Activated gamma-delta T cell treated with Interleukin-2 at 50 U/mL for 16 hours (primary cell): ENCODE measurements around the gene CARM1.
A peak's percentile ranks its signal among the peaks of the same experiment; 100 is the strongest.

ENCODE experiments used
- DNase-seq: peaks from one replicate; pipeline ENCODE4 v3.0.0-alpha.2; 2020

Gene CARM1

DNA sequence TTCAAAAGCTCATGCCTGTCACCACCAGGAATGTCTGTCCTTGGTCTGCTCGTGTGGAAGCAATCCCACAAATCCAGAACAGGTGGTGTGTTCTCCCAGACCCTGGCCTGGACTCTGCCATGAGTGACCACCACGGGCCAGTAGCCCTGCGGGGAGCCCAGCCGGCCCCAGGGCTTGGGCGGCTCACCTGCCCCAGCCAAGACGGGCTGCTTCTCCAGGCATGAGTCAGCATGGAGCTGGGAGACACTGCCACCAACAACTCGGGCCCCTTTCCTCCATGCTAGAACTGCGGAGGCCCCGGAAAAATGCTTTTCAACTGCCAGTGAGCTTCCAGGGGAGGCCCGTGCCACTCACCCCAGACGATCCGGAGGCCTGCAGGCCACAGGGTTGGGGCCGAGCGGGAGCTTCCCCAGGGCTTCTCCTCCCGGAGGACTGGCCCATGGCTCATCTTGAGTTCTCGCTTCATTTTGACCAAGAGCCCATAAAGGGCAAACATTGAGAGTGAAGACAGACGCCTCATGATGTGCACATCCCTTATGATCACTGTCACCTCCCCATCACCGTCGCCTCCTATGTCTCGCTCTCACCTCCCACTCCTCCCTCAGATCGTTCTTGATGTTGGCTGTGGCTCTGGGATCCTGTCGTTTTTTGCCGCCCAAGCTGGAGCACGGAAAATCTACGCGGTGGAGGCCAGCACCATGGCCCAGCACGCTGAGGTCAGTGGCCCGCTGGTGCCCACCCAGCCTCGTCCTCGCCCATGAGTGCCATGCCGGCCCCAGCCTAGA lies 40.4 kb downstream of the CARM1 start:
- DNase-seq = no peak

DNA sequence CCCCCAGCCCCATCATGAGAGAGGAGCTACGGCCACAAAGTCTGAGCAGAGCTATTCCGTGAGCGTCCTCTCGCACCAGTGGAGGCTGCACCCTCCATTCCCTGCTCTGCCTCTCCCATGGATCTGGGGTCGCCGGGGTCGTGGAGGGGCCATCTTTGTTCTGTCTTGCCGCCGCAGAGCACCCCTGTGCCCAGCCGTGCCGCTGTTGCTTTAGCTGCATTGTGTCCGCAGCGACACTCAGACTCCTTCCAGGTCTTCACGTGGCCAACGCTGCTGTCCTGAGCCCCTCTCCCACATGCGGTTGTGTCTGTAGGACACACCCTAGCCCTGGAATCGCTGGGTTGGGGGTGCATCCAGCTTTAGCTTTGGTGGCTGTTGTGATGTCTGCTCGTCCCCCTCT lies 41.3 kb downstream of the CARM1 start:
- DNase-seq = no peak

DNA sequence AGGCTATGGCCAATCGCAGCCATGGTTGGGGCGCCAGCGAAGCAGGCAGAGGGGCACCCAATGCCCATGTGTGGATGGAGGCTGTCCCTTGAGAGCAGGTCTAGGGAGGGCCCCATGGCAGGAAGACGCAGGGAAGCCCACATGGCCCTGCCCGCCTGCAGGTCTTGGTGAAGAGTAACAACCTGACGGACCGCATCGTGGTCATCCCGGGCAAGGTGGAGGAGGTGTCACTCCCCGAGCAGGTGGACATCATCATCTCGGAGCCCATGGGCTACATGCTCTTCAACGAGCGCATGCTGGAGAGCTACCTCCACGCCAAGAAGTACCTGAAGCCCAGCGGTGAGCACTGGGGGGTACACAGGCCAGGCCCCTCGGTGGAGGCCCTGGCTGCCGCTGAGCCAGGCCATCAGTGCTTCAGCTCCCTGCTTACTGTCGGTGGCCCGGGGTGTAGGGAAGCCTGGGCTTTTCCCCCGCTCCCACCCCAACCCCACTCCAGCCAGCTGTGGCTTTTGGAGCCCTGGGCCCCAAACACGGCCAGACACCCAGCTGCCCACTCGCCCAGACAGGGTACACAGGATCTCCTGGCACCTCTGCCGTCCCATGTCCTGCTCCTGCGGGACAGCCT lies 42.5 kb downstream of the CARM1 start:
- no peak for DNase-seq

GRCh38 chr19:10915130-10916091 lies 44.1 kb downstream of the CARM1 start:
- DNase-seq = no peak

- no peak for DNase-seq
Measured at GRCh38 chr19:10916602-10917001, 45.2 kb downstream of the CARM1 start.

DNA sequence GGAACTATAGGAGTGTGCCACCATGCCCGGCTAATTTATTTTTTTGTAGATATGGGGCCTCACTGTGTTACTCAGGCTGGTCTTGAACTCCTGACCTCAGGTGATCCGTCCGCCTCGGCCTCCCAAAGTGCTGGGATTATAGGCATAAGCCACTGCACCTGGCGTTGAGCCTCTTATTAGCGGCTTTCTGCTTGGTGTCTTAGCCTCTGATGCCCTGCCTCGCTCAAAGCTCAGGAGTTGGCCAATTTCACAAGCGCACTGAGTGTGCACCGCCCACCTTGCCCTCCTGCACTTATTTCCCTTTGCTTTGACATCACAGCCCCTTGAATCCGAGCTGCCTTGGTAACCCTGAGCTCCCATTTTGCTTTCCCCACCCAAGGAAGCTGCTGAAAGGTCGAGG lies 47.0 kb downstream of the CARM1 start:
- DNase-seq = no peak

GRCh38 chr19:10919352-10920287 lies 48.3 kb downstream of the CARM1 start:
- DNase-seq = no peak

- no peak for DNase-seq
Measured at GRCh38 chr19:10920288-10920655, 48.9 kb downstream of the CARM1 start.

- no peak for DNase-seq
Measured at GRCh38 chr19:10920781-10921180, 49.4 kb downstream of the CARM1 start.

DNA sequence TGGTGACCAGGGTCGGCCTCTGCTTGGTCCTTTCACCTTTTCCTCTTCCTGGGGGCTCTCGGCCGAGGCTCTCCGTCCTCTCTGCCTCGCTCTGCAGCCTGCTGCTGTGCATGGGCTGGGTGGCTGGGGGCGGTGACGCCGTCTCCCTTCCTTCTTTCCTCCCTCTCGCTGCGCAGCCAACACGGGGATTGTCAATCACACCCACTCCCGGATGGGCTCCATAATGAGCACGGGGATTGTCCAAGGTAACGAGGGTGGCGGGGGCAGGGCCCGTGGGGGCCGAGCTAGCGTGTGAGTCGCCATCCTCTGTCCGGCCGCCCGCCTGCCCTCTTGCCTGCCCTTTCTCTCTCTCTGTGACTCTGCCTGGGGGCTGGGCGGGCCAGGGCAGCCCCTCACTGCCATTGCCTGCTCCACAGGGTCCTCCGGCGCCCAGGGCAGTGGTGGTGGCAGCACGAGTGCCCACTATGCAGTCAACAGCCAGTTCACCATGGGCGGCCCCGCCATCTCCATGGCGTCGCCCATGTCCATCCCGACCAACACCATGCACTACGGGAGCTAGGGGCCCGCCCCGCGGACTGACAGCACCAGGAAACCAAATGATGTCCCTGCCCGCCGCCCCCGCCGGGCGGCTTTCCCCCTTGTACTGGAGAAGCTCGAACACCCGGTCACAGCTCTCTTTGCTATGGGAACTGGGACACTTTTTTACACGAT lies 50.0 kb downstream of the CARM1 start:
- DNase-seq = no peak

DNA sequence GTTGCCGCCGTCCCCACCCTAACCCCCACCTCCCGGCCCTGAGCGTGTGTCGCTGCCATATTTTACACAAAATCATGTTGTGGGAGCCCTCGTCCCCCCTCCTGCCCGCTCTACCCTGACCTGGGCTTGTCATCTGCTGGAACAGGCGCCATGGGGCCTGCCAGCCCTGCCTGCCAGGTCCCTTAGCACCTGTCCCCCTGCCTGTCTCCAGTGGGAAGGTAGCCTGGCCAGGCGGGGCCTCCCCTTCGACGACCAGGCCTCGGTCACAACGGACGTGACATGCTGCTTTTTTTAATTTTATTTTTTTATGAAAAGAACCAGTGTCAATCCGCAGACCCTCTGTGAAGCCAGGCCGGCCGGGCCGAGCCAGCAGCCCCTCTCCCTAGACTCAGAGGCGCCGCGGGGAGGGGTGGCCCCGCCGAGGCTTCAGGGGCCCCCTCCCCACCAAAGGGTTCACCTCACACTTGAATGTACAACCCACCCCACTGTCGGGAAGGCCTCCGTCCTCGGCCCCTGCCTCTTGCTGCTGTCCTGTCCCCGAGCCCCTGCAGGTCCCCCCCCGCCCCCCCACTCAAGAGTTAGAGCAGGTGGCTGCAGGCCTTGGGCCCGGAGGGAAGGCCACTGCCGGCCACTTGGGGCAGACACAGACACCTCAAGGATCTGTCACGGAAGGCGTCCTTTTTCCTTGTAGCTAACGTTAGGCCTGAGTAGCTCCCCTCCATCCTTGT lies 50.7 kb downstream of the CARM1 start:
- DNase-seq = no peak

DNA sequence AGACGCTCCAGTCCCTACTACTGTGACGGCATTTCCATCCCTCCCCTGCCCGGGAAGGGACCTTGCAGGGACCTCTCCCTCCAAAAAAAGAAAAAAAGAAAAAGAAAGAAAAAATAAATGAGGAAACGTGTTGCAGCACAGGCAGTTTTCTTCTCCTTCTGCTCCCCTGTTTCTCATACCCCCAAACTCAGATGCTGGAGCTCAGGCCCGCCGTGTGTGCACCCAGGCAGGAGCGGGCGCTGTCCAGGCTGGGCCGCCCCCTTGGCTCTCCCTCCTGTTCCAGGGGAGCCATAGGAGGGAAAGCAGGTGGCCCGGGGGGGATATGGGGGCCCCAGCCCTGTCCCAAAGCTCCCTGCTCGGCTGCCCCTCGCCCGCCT lies 51.3 kb downstream of the CARM1 start:
- no peak for DNase-seq

GRCh38 chr19:10923260-10924112 lies 52.1 kb downstream of the CARM1 start:
- DNase-seq = no peak

DNA sequence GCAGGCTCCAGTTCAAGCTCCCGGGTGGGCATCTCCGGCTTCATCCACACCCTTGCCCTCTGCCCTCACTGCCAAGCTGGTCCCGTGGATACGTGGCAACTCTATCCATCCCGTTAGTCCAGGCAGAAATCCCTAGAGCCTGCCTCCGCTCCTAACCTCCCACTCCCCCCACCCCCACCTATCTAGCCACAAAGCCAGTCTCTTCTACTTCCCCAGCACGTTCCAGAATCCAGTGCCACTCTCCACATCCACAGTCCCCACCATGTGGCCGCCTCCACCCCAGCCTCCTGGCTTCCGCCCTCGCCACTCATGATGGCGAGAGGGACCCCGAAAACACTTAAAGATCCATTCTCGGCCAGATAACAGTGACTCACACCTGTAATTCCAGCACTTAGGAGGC lies 53.2 kb downstream of the CARM1 start:
- DNase-seq = no peak

GRCh38 chr19:10927730-10928562 lies 56.6 kb downstream of the CARM1 start:
- DNase-seq = no peak

GRCh38 chr19:10928563-10929401 lies 57.4 kb downstream of the CARM1 start, which contains the start of the genes TIMM29 and YIPF2:
Gene TIMM29 (plus strand): TSS chr19:10928811. CDS start chr19:10928823, 12 bp downstream.
Gene YIPF2 (minus strand): TSS chr19:10928639. CDS start chr19:10928410, 229 bp downstream.
- DNase-seq = peak; percentile 93

DNA sequence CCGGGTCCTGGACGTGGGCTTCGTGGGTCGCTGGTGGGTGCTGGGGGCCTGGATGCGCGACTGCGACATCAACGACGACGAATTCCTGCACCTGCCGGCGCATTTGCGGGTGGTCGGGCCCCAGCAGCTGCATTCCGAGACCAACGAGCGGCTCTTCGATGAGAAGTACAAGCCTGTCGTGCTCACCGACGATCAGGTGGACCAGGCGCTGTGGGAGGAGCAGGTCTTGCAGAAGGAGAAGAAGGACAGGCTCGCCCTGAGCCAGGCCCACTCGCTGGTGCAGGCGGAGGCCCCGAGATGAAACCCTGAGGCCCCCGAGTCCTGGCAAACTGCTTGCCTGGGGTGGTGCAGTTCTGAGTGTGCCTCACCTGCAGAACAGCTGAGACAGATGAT lies 58.0 kb downstream of the CARM1 start:
- no peak for DNase-seq
